22Rv1 (cell line): Measurements from ENCODE around the gene ACSM3.
"Not testable (repeated sequence)": the region's sequence is repeated elsewhere in the genome, so short reads cannot be mapped to it uniquely, and the experiment has no call there.

Source experiments
- H3K27ac ChIP-seq: fragments of 450-650 bp; 2 replicates; pipeline ENCODE4 v1.5.1; 2017
- ZFX ChIP-seq: fragments of 450-650 bp; IDR thresholded peaks from 2 replicates; pipeline ENCODE4 v1.6.1; 2017; ENCODE audit warnings: antibody characterized with exemption, borderline replicate concordance
- TF ChIP-seq, protein P1 (sequence below): fragments of 450-650 bp; IDR thresholded peaks from 2 replicates; pipeline ENCODE4 v1.5.1; 2017; ENCODE audit warnings: mild to moderate bottlenecking

The ACSM3 gene, protein sequence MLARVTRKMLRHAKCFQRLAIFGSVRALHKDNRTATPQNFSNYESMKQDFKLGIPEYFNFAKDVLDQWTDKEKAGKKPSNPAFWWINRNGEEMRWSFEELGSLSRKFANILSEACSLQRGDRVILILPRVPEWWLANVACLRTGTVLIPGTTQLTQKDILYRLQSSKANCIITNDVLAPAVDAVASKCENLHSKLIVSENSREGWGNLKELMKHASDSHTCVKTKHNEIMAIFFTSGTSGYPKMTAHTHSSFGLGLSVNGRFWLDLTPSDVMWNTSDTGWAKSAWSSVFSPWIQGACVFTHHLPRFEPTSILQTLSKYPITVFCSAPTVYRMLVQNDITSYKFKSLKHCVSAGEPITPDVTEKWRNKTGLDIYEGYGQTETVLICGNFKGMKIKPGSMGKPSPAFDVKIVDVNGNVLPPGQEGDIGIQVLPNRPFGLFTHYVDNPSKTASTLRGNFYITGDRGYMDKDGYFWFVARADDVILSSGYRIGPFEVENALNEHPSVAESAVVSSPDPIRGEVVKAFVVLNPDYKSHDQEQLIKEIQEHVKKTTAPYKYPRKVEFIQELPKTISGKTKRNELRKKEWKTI

DNA sequence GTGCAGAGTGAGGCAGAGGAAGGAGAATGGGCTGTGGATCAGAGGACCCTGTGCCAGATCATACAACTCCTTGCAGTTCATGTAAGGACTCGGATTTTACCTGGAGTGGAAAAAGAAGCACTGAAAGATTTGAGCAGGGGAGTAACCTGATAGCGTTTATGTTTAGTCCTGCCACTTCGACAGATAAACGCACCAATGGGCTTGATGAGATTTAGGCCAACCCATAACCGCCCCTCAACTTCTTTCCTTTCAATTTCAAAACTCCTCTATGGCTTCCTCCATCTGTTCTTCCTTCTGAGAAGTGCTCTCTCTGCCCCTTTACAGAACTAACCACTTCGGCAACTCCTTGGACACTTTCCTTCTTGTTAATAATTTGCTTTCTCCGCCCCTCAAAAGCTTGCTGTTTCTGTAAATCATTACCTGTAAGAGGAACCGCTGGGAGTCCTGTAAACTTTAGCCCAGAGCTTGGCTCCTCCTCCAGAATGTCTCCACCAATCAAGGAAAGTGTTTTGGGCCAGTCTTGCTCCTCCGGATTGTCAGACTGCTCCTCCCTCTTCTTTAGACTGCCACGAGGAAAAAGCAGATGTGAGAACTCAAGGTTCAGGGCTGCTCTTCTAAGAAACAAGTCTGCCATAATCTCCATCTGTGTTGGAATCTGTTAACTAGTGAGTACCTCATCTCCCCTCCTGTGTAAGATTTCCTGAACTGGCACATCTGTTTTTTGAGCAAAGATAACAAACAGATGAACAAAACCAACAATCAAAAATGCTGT, at the start of gene ACSM3:
Gene ACSM3, plus strand, starts transcription at position 554 of the 772 bp plus-strand sequence. CDS start 6,021 bp downstream, outside the sequence.
- no peak for TF ChIP-seq ZFX
- TF ChIP-seq, protein P1, sequence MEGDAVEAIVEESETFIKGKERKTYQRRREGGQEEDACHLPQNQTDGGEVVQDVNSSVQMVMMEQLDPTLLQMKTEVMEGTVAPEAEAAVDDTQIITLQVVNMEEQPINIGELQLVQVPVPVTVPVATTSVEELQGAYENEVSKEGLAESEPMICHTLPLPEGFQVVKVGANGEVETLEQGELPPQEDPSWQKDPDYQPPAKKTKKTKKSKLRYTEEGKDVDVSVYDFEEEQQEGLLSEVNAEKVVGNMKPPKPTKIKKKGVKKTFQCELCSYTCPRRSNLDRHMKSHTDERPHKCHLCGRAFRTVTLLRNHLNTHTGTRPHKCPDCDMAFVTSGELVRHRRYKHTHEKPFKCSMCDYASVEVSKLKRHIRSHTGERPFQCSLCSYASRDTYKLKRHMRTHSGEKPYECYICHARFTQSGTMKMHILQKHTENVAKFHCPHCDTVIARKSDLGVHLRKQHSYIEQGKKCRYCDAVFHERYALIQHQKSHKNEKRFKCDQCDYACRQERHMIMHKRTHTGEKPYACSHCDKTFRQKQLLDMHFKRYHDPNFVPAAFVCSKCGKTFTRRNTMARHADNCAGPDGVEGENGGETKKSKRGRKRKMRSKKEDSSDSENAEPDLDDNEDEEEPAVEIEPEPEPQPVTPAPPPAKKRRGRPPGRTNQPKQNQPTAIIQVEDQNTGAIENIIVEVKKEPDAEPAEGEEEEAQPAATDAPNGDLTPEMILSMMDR = no peak
- peak within 1 kb of the TSS; percentile 94 for H3K27ac ChIP-seq

DNA sequence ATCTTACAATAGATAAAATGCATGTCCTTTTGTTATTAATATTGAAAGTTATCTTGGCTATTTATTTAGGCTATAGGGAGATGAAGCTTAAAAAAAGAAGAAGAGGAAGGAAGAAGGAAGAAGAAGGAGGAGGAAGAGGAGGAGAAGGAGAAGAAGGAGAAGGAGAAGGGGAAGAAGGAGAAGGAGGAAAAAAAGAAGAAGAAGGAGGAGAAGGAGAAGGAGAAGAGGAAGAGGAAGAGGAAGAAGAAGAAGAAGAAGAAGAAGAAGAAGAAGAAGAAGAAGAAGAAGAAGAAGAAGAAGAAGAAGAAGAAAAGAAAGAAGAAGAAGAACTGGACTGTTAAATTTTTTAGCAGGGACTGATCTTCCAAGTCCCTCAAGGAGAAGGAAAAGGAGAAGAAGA, 46.1 kb upstream of the ACSM3 start:
- H3K27ac ChIP-seq = not testable (repeated sequence)

DNA sequence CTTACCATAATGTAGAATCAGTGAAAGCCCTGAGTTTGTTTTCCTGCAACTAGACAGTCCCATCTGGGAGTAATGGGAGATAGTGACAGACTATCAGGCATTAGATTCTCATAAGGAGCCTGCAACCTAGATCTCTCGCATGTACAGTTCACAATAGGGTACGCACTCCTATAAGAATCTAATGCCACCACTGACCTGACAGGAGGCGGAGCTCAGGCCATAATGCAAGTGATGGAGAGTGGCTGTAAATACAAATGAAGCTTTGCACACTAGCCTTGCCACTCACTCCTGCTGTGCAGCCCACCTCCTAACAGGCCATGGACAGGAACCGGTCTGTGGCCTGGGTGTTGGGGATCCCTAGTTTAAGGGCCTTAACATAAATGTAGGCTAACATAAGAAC, 43.6 kb upstream of the ACSM3 start:
- H3K27ac ChIP-seq = no peak overlapping the region
- TF ChIP-seq ZFX = no peak
- TF ChIP-seq, protein P1 = no peak

DNA sequence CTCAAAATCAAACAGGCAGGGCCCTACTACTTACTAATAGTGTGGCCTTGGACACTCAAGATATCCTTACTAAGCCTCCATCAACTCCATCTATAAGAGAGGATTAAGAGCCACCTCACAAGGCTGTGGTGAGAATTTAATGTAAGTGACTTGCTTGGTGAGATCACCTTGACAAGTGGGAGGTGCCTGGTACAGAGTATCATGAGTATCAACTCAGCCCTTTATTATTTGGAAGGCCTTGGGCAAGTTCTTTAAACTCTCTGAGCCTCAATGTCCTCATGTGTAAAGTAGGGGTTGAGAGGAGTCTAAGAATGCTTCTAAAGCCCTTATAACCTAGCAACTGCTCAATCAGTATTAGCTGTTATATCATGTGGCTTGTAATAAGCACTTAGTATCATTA, 37.2 kb upstream of the ACSM3 start:
- no peak overlapping the region for H3K27ac ChIP-seq
- TF ChIP-seq, protein P1 = no peak
- no peak for TF ChIP-seq ZFX

DNA sequence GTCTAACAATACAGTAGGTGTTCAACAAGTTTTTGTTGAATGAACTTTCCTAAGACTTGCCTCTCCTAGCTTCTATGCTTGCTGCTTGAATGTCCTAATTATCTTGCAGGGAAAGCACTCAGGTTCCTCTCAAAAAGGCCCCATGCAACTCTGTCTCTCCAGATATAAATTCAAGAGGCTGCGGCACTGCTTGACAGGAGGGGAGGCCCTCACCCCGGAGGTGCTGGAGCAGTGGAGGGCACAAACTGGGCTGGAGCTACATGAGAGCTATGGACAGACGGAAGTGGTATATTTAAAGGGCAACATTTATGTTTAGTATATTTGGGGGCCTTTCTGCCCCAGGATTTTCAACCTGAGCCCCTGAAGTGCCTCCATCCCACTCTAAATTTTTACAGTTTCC, 36.6 kb upstream of the ACSM3 start:
- no peak for TF ChIP-seq ZFX
- TF ChIP-seq, protein P1 = no peak

DNA sequence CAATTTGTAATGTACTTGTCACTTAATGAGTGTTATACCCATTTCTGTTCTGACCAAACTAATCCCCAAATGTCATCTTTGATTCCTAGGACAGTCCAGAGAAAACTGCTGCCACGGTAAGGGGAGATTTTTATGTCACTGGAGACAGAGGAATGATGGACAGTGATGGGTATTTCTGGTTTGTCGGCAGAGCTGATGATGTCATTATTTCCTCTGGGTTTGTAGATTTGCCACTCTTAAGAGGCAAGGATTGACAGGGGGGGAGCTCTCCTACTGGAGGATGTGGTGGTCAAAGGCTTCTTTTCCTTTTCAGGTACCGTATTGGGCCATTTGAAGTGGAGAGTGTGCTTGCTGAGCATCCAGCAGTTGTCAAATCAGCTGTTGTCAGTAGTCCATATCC, 34.7 kb upstream of the ACSM3 start:
- no peak for TF ChIP-seq ZFX
- TF ChIP-seq, protein P1 = no peak

More for the DNA sequence above, 36.6 kb upstream of the ACSM3 start:
- H3K27ac ChIP-seq = no peak overlapping the region

DNA sequence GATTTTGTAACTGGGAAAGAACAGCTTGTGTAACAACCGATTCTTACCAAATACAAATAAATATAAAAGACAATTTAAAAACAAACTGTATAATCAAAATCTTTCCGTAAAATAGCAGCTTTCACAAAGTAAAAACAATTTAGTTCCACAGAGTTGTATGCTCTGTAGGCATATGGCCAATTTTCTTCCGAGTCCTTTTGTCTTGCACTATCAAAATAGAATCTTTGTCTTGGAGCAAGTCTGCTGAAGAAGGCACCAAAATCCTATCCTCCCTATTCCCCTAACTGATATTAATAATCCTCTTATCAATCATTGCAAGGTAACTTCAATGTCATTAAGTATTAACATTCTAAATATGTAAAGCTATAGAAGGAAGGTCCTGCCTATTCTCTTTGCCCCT, 29.8 kb upstream of the ACSM3 start:
- H3K27ac ChIP-seq = no peak overlapping the region
- TF ChIP-seq, protein P1 = no peak
- no peak for TF ChIP-seq ZFX

More for the DNA sequence above, 34.7 kb upstream of the ACSM3 start:
- no peak overlapping the region for H3K27ac ChIP-seq
